Stimulated activated CD8-positive, alpha-beta memory T cell treated with anti-CD3 and anti-CD28 coated beads, Interleukin-2, amount 100 ng/mL, for 48 hours (primary cell): ENCODE measurements around the gene GSTA4.

Source experiments
- DNase-seq, 2 donors: peaks; one replicate each; pipeline ENCODE4 v3.0.0-alpha.2; 2020; ENCODE audit warnings: low read depth in 2 of 2

Gene GSTA4, protein sequence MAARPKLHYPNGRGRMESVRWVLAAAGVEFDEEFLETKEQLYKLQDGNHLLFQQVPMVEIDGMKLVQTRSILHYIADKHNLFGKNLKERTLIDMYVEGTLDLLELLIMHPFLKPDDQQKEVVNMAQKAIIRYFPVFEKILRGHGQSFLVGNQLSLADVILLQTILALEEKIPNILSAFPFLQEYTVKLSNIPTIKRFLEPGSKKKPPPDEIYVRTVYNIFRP

GRCh38 chr6:52995089-52995912 lies at the start of gene GSTA4:
TSS of gene GSTA4 (minus strand) at chr6:52995284. CDS start at chr6:52994243, 1,041 bp downstream.
- DNase-seq, result peak; percentile 77 to 83

DNA sequence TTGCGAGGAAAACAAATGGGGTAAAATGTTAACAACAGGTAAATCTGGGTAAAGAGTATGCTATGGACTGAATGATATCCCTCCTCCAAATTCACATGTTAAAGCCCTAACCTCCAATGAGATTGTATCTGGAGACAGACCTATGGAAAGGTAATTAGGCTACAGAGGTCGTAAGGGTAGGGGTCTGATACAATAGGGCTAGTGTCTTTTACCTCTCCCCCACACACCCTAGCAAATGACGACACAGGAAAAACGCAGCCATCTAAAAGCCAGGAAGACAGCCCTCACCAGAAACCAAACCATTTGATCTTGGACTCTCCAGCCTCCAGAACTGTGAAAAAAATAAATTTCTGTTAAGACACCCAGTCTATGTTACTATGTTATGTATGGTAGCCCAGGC lies 49.5 kb upstream of the GSTA4 start:
- no peak for DNase-seq

GRCh38 chr6:53044071-53044470 lies 49.0 kb upstream of the GSTA4 start:
- no peak for DNase-seq

GRCh38 chr6:53043581-53043980 lies 48.5 kb upstream of the GSTA4 start:
- DNase-seq, result no peak

GRCh38 chr6:53042112-53042511 lies 47.0 kb upstream of the GSTA4 start:
- no peak for DNase-seq

GRCh38 chr6:53041356-53041755 lies 46.3 kb upstream of the GSTA4 start:
- no peak for DNase-seq

DNA sequence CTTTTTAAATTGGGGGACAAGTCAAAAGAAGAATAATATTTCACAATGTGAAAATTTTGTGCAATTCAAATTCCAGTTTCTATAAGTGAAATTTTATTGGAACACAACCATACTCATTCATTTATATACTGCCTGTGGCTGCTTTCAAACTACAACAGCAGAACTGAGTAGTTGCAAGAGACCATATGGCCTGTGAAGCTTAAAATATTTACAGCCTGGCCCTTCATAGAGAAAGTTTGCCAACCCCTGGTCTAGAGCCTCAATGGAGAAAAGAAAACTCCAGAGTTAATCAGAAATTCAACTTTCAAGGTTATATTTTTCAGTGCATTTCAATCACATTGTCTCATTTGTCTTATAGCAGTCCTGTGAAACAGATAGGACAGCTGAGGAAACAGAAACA lies 43.5 kb upstream of the GSTA4 start:
- no peak for DNase-seq

GRCh38 chr6:53038141-53038540 lies 43.1 kb upstream of the GSTA4 start:
- no peak for DNase-seq

DNA sequence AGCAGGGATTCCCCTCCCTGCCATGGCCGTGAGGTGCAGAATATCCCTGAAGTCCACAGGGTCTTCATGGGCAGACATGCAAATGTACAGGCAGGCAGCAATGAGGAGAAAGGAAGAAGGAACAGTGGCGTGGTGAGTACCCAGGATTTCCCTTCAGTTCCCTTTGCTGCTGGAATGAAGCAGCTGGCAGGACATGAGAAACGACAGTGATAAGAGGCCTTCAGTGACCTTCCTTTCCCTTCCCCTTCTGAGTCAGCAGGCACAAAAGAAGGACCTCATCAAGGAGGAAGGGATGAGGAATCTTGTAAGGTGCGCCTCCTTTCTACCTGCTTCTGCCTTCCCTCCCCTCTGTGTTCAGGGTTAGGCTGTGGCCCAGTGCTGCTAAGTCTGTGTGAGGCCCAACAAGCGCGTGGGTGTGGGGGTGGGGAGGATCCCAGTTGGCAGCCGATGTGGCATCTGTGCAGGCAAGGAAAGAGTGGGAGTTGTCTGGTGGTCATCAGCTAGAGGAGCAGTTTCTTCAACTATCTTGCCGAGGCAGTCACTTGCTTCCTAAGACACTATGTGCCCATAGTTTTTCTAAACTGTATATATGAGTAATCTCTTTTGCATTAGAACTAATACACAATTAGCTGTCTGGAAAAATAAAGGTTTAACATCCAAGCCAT lies 40.6 kb upstream of the GSTA4 start:
- no peak for DNase-seq

DNA sequence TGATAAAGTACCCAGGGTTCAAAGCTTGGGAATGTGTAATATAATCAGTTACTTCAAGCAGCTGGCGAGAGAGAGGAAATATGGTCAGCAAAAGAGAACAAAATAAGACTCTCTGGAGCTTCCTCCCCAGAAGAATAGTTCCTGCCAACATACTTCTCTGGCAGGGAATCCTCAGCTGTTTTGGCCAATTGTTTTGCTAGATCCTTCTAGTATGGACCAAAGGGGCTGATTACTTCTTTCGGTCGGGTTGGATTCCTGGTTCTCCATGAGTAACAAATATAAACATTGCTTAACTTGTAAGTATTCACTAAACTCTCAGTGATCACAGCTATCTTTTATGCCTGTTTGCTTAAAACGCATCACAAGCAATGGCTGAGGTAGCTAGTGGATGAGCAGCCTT lies 38.7 kb upstream of the GSTA4 start:
- no peak for DNase-seq

DNA sequence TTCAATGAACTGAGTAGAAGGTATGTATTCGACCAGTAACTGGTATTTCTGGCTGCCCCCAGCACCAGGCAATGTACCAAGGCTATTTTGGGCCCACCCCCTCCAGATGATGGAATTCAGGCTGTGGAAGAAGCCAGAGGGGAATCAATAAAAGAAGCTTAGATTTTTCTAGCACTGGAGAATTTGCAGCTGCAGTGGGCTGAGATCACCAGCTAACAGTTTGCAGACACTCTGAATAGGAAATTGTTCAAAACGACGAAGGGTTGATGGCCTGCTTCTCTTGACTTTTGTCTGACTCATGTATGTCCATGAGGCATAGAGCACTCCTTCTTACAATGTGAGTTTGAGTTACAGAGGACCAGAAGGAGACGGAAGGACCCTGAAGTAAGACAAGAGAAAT lies 37.8 kb upstream of the GSTA4 start:
- DNase-seq, result no peak

GRCh38 chr6:53031281-53031680 lies 36.2 kb upstream of the GSTA4 start:
- no peak for DNase-seq

- no peak for DNase-seq
Measured at GRCh38 chr6:53029761-53030160, 34.7 kb upstream of the GSTA4 start.

- no peak for DNase-seq
Measured at GRCh38 chr6:53029257-53029656, 34.2 kb upstream of the GSTA4 start.

- DNase-seq, result no peak
Measured at GRCh38 chr6:53028467-53028866, 33.4 kb upstream of the GSTA4 start.

DNA sequence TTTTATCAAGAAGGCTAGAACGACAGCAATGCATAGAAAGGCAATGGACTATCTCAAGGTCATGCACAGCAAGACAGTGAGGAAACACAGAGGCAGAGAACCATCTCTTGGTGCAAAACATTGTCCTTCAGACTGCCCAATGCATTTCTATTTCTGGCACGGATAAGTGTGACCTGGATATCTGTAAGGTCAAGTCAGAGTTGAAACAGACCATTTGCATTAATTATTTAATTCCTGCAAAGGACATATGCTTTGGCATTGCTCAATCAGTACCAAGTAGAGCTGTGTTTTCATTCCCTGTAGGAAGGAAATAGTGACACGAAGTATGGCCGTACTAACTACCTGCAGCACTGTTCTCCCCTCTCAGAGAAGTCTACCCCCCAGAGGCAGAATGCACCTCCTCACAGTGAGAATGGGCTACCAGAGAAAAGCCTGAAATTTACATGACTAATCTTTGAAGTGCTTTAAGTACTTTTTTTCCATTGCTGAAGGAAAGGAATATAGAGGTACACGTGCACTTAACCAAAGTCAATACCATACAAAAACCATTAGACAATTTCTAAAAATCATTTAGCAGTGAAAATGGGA lies 32.1 kb upstream of the GSTA4 start:
- DNase-seq, result no peak

DNA sequence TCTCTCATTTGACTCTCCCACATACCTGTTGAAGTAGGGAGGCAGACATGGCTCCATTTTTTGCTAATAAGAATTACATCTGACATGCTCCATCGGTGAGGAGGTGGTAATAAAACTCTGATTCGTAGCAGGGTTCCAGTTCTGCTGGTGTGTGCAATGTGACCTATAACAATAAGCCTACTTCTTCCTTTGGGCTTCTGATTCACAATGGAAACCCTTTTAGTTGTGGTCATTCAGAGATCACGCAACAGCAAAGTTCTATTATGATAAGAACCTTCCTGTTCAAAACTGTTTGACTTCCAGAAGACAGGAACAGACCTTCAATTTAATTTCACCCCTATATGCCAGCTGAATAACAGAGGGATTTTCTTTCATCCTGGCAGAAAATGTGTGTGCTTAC lies 31.4 kb upstream of the GSTA4 start:
- DNase-seq, result no peak

- no peak for DNase-seq
Measured at GRCh38 chr6:53023323-53023722, 28.2 kb upstream of the GSTA4 start.

DNA sequence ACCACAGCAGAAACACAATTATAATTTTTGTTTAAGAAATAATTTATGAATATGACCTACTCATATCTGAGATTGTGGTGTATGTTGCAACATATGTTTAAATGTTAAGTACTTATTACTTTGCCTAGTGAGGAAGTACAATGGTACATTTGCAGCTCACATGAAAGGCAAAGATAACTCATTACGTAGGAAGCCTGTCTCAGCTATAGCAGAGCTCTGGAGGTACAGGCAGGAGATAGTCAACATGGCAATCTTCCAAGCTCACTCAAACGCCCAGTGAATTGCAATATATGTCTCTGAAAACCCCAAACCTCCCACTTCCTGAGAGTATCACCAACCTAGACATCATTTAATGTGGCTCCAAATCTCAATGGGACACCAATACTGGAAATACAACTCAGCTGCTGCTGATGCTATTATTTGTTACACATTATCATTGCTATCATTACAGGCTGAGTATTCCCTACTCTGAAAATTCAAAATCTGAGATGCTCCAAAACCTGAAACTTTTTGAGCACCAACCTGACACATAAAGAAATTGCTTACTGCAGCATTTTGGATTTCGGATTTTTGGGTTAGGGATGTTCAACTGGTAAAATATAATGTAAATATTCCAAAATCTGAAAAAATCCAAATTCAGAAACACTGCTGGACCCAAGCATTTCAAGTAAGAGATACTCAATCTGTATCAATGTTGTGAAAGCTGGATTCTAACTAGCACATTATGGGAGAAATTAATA lies 25.1 kb upstream of the GSTA4 start:
- no peak for DNase-seq

- DNase-seq, result no peak
Measured at GRCh38 chr6:53018446-53018845, 23.4 kb upstream of the GSTA4 start.

DNA sequence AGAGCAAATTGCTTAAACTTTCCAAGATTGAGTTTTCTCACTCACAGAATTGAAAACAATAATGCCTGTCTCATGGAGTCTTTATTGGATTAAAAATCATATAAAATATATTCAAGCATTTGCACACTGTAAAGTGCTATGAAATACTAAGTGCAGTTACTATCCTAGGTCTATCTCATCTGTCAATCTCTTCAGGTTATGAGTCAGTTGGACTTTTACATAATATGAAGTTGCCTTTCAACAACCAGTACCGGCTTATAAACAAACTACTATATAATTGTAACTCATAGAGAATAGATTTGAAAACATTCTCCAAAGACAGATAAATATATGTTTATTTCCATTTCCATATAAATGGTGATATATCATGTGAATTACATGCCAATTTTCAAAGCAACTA lies 20.4 kb upstream of the GSTA4 start:
- no peak for DNase-seq

GRCh38 chr6:53014744-53015143 lies 19.7 kb upstream of the GSTA4 start:
- DNase-seq, result no peak
